ENCODE data around the gene NOL12.

The NOL12 gene

GRCh38 chr22:37681001-37681424 lies 5.1 kb upstream of the NOL12 start:
- peak; percentile 40 for ATAC-seq
- no peak for TF ChIP-seq RARB (CRISPR knock-in tag; IDR thresholded peaks at IDR 0.05)
- TF ChIP-seq TCF4 (CRISPR knock-in tag; IDR thresholded peaks at IDR 0.05; ENCODE audit: borderline replicate concordance), result no peak
- TF ChIP-seq TOX (CRISPR knock-in tag; IDR thresholded peaks at IDR 0.05; ENCODE audit: borderline replicate concordance), result no peak
- TF ChIP-seq, protein P1, sequence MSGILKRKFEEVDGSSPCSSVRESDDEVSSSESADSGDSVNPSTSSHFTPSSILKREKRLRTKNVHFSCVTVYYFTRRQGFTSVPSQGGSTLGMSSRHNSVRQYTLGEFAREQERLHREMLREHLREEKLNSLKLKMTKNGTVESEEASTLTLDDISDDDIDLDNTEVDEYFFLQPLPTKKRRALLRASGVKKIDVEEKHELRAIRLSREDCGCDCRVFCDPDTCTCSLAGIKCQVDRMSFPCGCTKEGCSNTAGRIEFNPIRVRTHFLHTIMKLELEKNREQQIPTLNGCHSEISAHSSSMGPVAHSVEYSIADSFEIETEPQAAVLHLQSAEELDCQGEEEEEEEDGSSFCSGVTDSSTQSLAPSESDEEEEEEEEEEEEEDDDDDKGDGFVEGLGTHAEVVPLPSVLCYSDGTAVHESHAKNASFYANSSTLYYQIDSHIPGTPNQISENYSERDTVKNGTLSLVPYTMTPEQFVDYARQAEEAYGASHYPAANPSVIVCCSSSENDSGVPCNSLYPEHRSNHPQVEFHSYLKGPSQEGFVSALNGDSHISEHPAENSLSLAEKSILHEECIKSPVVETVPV (CRISPR knock-in tag; IDR thresholded peaks at IDR 0.05), result no peak
- TF ChIP-seq ZNF565 (CRISPR knock-in tag; conservative IDR thresholded peaks at IDR 0.05; ENCODE audit: low read depth), result no peak

DNA sequence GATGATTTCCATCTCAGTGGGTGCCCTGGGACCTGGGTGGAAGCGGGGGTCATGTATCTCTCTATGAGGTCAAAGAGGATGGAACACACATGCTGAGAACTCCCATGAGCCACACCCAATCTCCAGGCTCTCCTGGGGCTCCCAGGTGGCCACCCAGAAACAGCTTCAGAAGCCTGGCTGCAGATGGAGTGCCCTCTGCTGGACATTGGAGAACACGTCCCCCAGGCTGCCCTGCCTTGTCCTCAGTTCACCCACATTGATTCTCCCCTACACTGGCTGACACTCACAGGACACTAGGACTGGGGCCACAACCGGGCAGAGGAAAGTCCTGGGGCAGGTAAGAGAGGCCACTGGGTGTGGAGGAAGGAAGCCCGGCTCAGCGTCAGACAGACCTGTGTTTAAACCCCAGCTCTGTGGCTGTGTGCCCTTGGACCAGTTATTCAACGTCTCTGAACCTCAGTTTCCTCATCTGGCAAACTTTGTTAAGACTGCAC lies 4.5 kb upstream of the NOL12 start:
- no peak for TF ChIP-seq POU6F1 (CRISPR knock-in tag; IDR thresholded peaks at IDR 0.05; ENCODE audit: borderline replicate concordance, low read depth)
- TF ChIP-seq, protein P2, sequence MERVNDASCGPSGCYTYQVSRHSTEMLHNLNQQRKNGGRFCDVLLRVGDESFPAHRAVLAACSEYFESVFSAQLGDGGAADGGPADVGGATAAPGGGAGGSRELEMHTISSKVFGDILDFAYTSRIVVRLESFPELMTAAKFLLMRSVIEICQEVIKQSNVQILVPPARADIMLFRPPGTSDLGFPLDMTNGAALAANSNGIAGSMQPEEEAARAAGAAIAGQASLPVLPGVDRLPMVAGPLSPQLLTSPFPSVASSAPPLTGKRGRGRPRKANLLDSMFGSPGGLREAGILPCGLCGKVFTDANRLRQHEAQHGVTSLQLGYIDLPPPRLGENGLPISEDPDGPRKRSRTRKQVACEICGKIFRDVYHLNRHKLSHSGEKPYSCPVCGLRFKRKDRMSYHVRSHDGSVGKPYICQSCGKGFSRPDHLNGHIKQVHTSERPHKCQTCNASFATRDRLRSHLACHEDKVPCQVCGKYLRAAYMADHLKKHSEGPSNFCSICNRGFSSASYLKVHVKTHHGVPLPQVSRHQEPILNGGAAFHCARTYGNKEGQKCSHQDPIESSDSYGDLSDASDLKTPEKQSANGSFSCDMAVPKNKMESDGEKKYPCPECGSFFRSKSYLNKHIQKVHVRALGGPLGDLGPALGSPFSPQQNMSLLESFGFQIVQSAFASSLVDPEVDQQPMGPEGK (CRISPR knock-in tag; IDR thresholded peaks at IDR 0.05; ENCODE audit: borderline replicate concordance), result no peak
- TF ChIP-seq ZFP3 (CRISPR knock-in tag; IDR thresholded peaks at IDR 0.05), result no peak
- no peak for TF ChIP-seq CSDC2 (CRISPR knock-in tag; IDR thresholded peaks at IDR 0.05)
- no peak for TF ChIP-seq TOX (CRISPR knock-in tag; IDR thresholded peaks at IDR 0.05; ENCODE audit: borderline replicate concordance)
- TF ChIP-seq TSHZ2 (CRISPR knock-in tag; IDR thresholded peaks at IDR 0.05), result no peak
- TF ChIP-seq ZNF565 (CRISPR knock-in tag; conservative IDR thresholded peaks at IDR 0.05; ENCODE audit: low read depth), result no peak
- TF ChIP-seq ESRRG (CRISPR knock-in tag; IDR thresholded peaks at IDR 0.05), result no peak
- TF ChIP-seq ISL1 (CRISPR knock-in tag; IDR thresholded peaks at IDR 0.05), result no peak
- TF ChIP-seq, protein P3, sequence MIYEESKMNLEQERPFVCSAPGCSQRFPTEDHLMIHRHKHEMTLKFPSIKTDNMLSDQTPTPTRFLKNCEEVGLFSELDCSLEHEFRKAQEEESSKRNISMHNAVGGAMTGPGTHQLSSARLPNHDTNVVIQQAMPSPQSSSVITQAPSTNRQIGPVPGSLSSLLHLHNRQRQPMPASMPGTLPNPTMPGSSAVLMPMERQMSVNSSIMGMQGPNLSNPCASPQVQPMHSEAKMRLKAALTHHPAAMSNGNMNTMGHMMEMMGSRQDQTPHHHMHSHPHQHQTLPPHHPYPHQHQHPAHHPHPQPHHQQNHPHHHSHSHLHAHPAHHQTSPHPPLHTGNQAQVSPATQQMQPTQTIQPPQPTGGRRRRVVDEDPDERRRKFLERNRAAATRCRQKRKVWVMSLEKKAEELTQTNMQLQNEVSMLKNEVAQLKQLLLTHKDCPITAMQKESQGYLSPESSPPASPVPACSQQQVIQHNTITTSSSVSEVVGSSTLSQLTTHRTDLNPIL (CRISPR knock-in tag; IDR thresholded peaks at IDR 0.05; ENCODE audit: low read depth), result no peak
- no peak for TF ChIP-seq ZNF8 (CRISPR knock-in tag; IDR thresholded peaks at IDR 0.05)
- TF ChIP-seq GLIS3 (CRISPR knock-in tag; IDR thresholded peaks at IDR 0.05), result no peak
- no peak for TF ChIP-seq TCF4 (CRISPR knock-in tag; IDR thresholded peaks at IDR 0.05; ENCODE audit: borderline replicate concordance)
- no peak for TF ChIP-seq OSR1 (CRISPR knock-in tag; IDR thresholded peaks at IDR 0.05)
- TF ChIP-seq, protein P1 (CRISPR knock-in tag; IDR thresholded peaks at IDR 0.05), result no peak
- TF ChIP-seq BACH2 (CRISPR knock-in tag; IDR thresholded peaks at IDR 0.05; ENCODE audit: borderline replicate concordance), result no peak
- TF ChIP-seq ZFP30 (CRISPR knock-in tag; IDR thresholded peaks at IDR 0.05), result no peak
- TF ChIP-seq ZNF70 (CRISPR knock-in tag; IDR thresholded peaks at IDR 0.05), result no peak
- ATAC-seq, result peak; percentile 70

Measured in SK-N-SH treated with all-trans-retinoic acid at 6 μM for 48 hours (cell line).